B cell (primary cell): Measurements from ENCODE around the gene TRIM40. TPM values are rescaled to one million over a fixed set of nuclear protein-coding genes. Genes with fewer than 3 reads are reported as not detected.

Source experiments
- ATAC-seq: fragments of 200-7000 bp; cut with Tn5 transposase; one replicate; pipeline ENCODE4 v1.10.0; 2021; ENCODE audit warnings: low read depth, mild to moderate bottlenecking, moderate number of reproducible peaks, moderate library complexity
- CTCF ChIA-PET: fragments of 350-600 bp; sonication (Branson Sonifier 250); formaldehyde crosslinking; loops from one replicate; lab custom pipeline; 2021; ENCODE audit warnings: antibody characterized with exemption, inconsistent platforms; lab: Charles Lee
- POLR2A ChIA-PET: fragments of 350-600 bp; sonication (Branson Sonifier 250); formaldehyde crosslinking; loops from one replicate; lab custom pipeline; 2021; ENCODE audit warnings: antibody characterized with exemption; lab: Charles Lee
- DNase-seq: peaks from one replicate; pipeline ENCODE4 v3.0.0; 2013
- H2AFZ ChIP-seq: 2 replicates; pipeline ENCODE4 v1.6.1; 2012; ENCODE audit warnings: mild to moderate bottlenecking, low read depth, low read length; ENCODE audit not compliant: insufficient read depth, poor library complexity, severe bottlenecking
- H3K27ac ChIP-seq, 2 donors: 1 replicate in 1 of 2; 2 replicates in 1 of 2; pipeline ENCODE4 v1.5.1; 2012 to 2013; ENCODE audit warnings: low read length in 2 of 2, mild to moderate bottlenecking in 2 of 2, moderate library complexity in 1 of 2
- H3K27me3 ChIP-seq, 4 experiments: fragments of 200-600 bp in 1 of 4; sonication (generic) in 1 of 4; replicated peaks in 1 of 4; 1 replicate in 2 of 4; 2 replicates in 2 of 4; pipeline versions ENCODE4 v1.6.1 to v1.7.0; 2013 to 2016; ENCODE audit warnings: low read length in 3 of 4, mild to moderate bottlenecking in 2 of 4, mixed read lengths in 1 of 4, moderate library complexity in 1 of 4; ENCODE audit not compliant: insufficient read depth in 4 of 4, control insufficient read depth in 3 of 4; ENCODE audit errors: control extremely low read depth in 1 of 4
- H3K36me3 ChIP-seq, 2 experiments: replicated peaks in 1 of 2; 1 replicate in 1 of 2; 2 replicates in 1 of 2; pipeline versions ENCODE4 v1.6.1 to v1.7.1; 2013; ENCODE audit warnings: low read length in 1 of 2; ENCODE audit not compliant: insufficient read depth in 2 of 2, control insufficient read depth in 1 of 2; ENCODE audit errors: control extremely low read depth in 1 of 2, extremely low read depth in 1 of 2
- H3K4me1 ChIP-seq, 2 donors: fragments of 200-600 bp in 1 of 2; sonication (generic) in 1 of 2; 1 replicate in 1 of 2; 2 replicates in 1 of 2; pipeline versions ENCODE4 v1.5.1 to v1.6.1; 2013 to 2017; ENCODE audit warnings: low read length in 2 of 2; ENCODE audit not compliant: control insufficient read depth in 2 of 2, insufficient read depth in 2 of 2
- H3K4me2 ChIP-seq: replicated peaks from 2 replicates; pipeline ENCODE3; 2012; ENCODE audit warnings: mild to moderate bottlenecking, low read depth, low read length; ENCODE audit not compliant: poor library complexity, severe bottlenecking
- H3K4me3 ChIP-seq, 5 experiments: fragments of 200-600 bp in 1 of 5; sonication (generic) in 1 of 5; 1 replicate in 3 of 5; 2 replicates in 2 of 5; pipeline versions ENCODE4 v1.5.1 to v1.7.0; 2011 to 2016; ENCODE audit warnings: low read length in 4 of 5, mild to moderate bottlenecking in 4 of 5, low read depth in 2 of 5, control low read depth in 1 of 5, moderate library complexity in 1 of 5; ENCODE audit not compliant: insufficient read depth in 1 of 5; ENCODE audit errors: control extremely low read depth in 1 of 5, extremely low read depth in 1 of 5
- H3K79me2 ChIP-seq: fragments of 200-600 bp; sonication (generic); one replicate; pipeline ENCODE4 v1.6.0; 2016; ENCODE audit warnings: low read length; ENCODE audit not compliant: control insufficient read depth, insufficient read depth
- H3K9ac ChIP-seq: fragments of 200-600 bp; sonication (generic); 2 replicates; pipeline ENCODE4 v1.6.1; 2017; ENCODE audit warnings: mild to moderate bottlenecking, low read length, moderate library complexity
- H3K9me3 ChIP-seq, 3 donors: one replicate each; pipeline versions ENCODE4 v1.6.1 to v1.7.1; 2013; ENCODE audit warnings: low read length in 2 of 3; ENCODE audit not compliant: control insufficient read depth in 2 of 3, insufficient read depth in 1 of 3; ENCODE audit errors: control extremely low read depth in 1 of 3
- H4K20me1 ChIP-seq: 2 replicates; pipeline ENCODE4 v1.6.0; 2012; ENCODE audit warnings: mild to moderate bottlenecking, low read length; ENCODE audit not compliant: insufficient read depth, control insufficient read depth, poor library complexity, severe bottlenecking
- H3K27ac Mint-ChIP-seq: one replicate; pipeline ENCODE4 v1.8.0; 2021; ENCODE audit warnings: mixed read lengths
- H3K27me3 Mint-ChIP-seq: one replicate; pipeline ENCODE4 v1.8.0; 2021; ENCODE audit warnings: mixed read lengths
- H3K4me1 Mint-ChIP-seq: one replicate; pipeline ENCODE4 v1.8.0; 2021; ENCODE audit warnings: mixed read lengths
- H3K4me3 Mint-ChIP-seq: one replicate; pipeline ENCODE4 v1.8.0; 2021; ENCODE audit warnings: mixed read lengths
- H3K9me3 Mint-ChIP-seq: one replicate; pipeline ENCODE4 v1.8.0; 2022; ENCODE audit warnings: mixed read lengths; ENCODE audit not compliant: insufficient read depth
- EZH2 ChIP-seq: IDR thresholded peaks from 2 replicates; pipeline ENCODE4 v1.6.1; 2012; ENCODE audit warnings: borderline replicate concordance, low read depth, mild to moderate bottlenecking, moderate library complexity, low read length; ENCODE audit not compliant: insufficient read depth, poor library complexity, severe bottlenecking
- WGBS: methylation state at CpG from one replicate; pipeline ENCODE4 v1.1.5; 2013; ENCODE audit warnings: missing lambda C conversion rate; ENCODE audit not compliant: insufficient coverage; 5-methylcytosine and 5-hydroxymethylcytosine counted together
- intact Hi-C: fragments of 100-400 bp; cut with micrococcal nuclease; formaldehyde crosslinking; loops from one replicate; pipeline ENCODE4 v1.10.0; 2022
- polyA plus RNA-seq: library from polyadenylated mRNA; depleted of rRNA; stranded (reverse); fragments of >200 nt; gene quantifications from 2 replicates; pipeline ENCODE4 v1.2.3, GENCODE V29; 2012
- total RNA-seq, 2 donors: library from RNA; stranded (reverse); fragments of 120-200 nt in 1 of 2; gene quantifications; 1 replicate in 1 of 2; 2 replicates in 1 of 2; pipeline versions ENCODE4 v1.2.3 to v1.2.4, GENCODE V29; 2013 to 2022
- TF ChIP-seq, protein P1 (sequence below): fragments of 200-600 bp; IDR thresholded peaks from one replicate; pipeline ENCODE4 v1.8.0; 2022; ENCODE audit warnings: antibody characterized with exemption, mild to moderate bottlenecking

The TRIM40 gene
- total and polyA plus RNA-seq, 2 donors (not counting 1 experiment from before 2014, with no cell fraction given) = not detected

DNA sequence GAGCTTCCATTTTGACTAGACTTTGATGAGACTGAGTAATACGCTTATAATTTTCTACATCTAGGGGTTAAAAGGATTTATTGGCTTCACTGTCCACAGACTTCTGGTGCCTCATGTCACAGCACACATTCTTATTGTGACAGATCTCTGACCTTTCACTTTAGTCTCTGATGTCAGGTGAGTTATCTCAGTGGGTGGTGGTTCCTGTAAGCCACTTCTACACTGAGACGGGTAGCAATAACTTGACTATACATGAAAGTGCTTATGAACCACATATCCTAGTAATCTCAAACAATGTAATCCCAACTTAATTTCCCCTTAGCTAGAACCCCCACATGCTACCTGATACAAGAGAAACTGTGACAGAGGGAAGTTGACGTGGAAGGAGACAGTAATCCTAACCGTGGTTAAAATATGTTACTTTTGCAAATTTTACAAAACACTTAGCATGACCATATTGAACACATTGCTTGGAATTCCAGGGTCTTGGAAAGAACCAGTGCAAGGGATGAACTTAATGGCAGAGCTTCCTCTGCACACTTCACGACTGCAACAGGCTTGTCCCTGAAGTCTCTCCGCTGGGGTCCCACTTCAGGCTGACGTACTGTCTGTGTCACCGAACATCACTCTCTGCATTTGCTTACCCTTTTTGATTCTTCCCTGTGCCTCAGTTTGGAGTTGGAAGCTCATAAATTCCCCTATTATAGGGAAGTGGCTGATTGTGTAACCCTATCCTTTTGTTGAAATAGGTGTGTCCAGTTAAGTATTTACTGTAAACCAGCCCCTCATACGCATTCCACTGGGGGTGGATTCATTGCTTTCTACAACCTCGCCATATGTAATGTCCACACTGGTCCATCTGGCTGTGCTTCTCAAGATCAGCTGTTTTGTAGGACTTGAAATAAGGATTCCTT lies 6.4 kb upstream of the TRIM40 start:
- intact Hi-C loops = loop anchor here (10.0 kb wide), 1 partner anchor 115 kb away; no protein-coding TSS in a partner anchor

More for the DNA sequence above, 6.4 kb upstream of the TRIM40 start:
- no peak overlapping the region for H3K27ac Mint-ChIP-seq
- Histone ChIP-seq H3K9ac (no peak overlapping the region), H3K4me1 (peaks cover 13 to 18% of the 10 kb centered on the region in 2 donors), H3K27ac (no peak overlapping the region), H3K79me2 (no peaks in the 10 kb centered on the region), H4K20me1 (no peaks in the 10 kb centered on the region), H3K4me2 (no peak overlapping the region), H3K4me3 (no peak overlapping the region), H2AFZ (no peak overlapping the region), H3K36me3 (no peaks in the 10 kb centered on the region), H3K27me3 (peaks cover 0 to 47% (median 41%) of the 10 kb centered on the region in 4 experiments), H3K9me3 (peaks cover 0 to 6% (median 0%) of the 10 kb centered on the region in 3 donors)
- 86% methylated on average over 1 of the region's 10 CpGs for WGBS
- H3K9me3 Mint-ChIP-seq = no peaks in the 10 kb centered on the region
- DNase-seq = no peak
- ChIA-PET CTCF (interaction anchor here (0.6 to 6.7 kb wide), 8 partner anchors 21 to 287 kb away, joined by 3 to 194 read pairs (median 4); no protein-coding TSS in a partner anchor), POLR2A (interaction anchor here (1.7 kb wide), 1 partner anchor 26 kb away, joined by 7 read pairs; no protein-coding TSS in a partner anchor)
- H3K27me3 Mint-ChIP-seq = peaks cover 62% of the 10 kb centered on the region
- H3K4me3 Mint-ChIP-seq = no peak overlapping the region
- no peak for TF ChIP-seq EZH2
- TF ChIP-seq, protein P1, sequence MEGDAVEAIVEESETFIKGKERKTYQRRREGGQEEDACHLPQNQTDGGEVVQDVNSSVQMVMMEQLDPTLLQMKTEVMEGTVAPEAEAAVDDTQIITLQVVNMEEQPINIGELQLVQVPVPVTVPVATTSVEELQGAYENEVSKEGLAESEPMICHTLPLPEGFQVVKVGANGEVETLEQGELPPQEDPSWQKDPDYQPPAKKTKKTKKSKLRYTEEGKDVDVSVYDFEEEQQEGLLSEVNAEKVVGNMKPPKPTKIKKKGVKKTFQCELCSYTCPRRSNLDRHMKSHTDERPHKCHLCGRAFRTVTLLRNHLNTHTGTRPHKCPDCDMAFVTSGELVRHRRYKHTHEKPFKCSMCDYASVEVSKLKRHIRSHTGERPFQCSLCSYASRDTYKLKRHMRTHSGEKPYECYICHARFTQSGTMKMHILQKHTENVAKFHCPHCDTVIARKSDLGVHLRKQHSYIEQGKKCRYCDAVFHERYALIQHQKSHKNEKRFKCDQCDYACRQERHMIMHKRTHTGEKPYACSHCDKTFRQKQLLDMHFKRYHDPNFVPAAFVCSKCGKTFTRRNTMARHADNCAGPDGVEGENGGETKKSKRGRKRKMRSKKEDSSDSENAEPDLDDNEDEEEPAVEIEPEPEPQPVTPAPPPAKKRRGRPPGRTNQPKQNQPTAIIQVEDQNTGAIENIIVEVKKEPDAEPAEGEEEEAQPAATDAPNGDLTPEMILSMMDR = no peak
- peaks cover 12% of the 10 kb centered on the region for H3K4me1 Mint-ChIP-seq
- no peak for ATAC-seq
